K562 (cell line): ENCODE results near the gene GP1BB. TPM values are rescaled to one million over a fixed set of nuclear protein-coding genes. Genes with fewer than 3 reads are reported as not detected.

Experiments
- ATAC-seq: fragments of 200-7000 bp; cut with Tn5 transposase; 3 replicates; pipeline ENCODE4 v1.9.1; 2020; ENCODE audit warnings: moderate library complexity
- BruUV-seq: library from RNA; stranded (reverse); fragments of 400-500 nt; replicated peaks from 2 replicates; lab custom pipeline; 2021; lab: Mats Ljungman, UMichigan
- CTCF ChIA-PET: fragments of 300-600 bp; formaldehyde crosslinking; extraction: SDS; loops from one replicate; lab custom pipeline; 2021; ENCODE audit warnings: low intra/inter-chr PET ratio; lab: Yijun Ruan, JAX
- POLR2A ChIA-PET: fragments of 300-600, 350-650 bp; sonication (Branson Sonifier 250); formaldehyde crosslinking; extraction: SDS; loops from one replicate; lab custom pipeline; 2021; ENCODE audit warnings: antibody characterized with exemption, inconsistent platforms; lab: Yijun Ruan, JAX
- DNase-seq, 4 experiments: peaks; one replicate each; pipeline versions ENCODE4 v3.0.0 to v3.0.0-alpha.2; 2011 to 2018; ENCODE audit warnings: low spot score in 3 of 4, mixed read lengths in 3 of 4; ENCODE audit errors: extremely low read depth in 1 of 4
- FAIRE-seq: peaks from 2 replicates; lab custom pipeline; 2011; peaks lifted over from hg19 to GRCh38; lab: Jason Lieb, UNC
- H2AFZ ChIP-seq: 2 replicates; pipeline ENCODE4 v1.6.0; 2011; ENCODE audit warnings: low read depth, low read length, control low read depth, inconsistent platforms
- H3K27ac ChIP-seq: fragments of 200-600 bp; 3 replicates; pipeline ENCODE4 v1.8.0; 2011; ENCODE audit warnings: low read depth, mild to moderate bottlenecking, control low read depth, inconsistent platforms, low read length, moderate library complexity, mixed read lengths; ENCODE audit errors: extremely low read depth
- H3K27me3 ChIP-seq, 2 experiments: fragments of 300-600 bp in 1 of 2; 2 replicates in 1 of 2; 3 replicates in 1 of 2; pipeline versions ENCODE4 v1.6.0 to v1.8.0; 2011; ENCODE audit warnings: inconsistent platforms in 2 of 2, low read length in 2 of 2, mild to moderate bottlenecking in 1 of 2, mixed read lengths in 1 of 2, moderate library complexity in 1 of 2; ENCODE audit not compliant: control insufficient read depth in 2 of 2, insufficient read depth in 2 of 2
- H3K36me3 ChIP-seq: fragments of 300-600 bp; 3 replicates; pipeline ENCODE4 v1.8.0; 2011; ENCODE audit warnings: mild to moderate bottlenecking, low read length, inconsistent platforms; ENCODE audit not compliant: control insufficient read depth, insufficient read depth
- H3K4me1 ChIP-seq, 2 experiments: fragments of 200-600 bp in 1 of 2; replicated peaks in 1 of 2; 2 replicates in 1 of 2; 3 replicates in 1 of 2; pipeline versions ENCODE4 v1.5.1 to v1.8.0; 2011; ENCODE audit warnings: inconsistent platforms in 2 of 2, low read length in 2 of 2, mild to moderate bottlenecking in 1 of 2, mixed read lengths in 1 of 2, moderate library complexity in 1 of 2; ENCODE audit not compliant: control insufficient read depth in 2 of 2, insufficient read depth in 2 of 2
- H3K4me2 ChIP-seq: 2 replicates; pipeline ENCODE4 v1.6.1; 2011; ENCODE audit warnings: low read length, control low read depth, inconsistent platforms, mixed read lengths; ENCODE audit not compliant: insufficient read depth
- H3K4me3 ChIP-seq: fragments of 200-600 bp; sonication (generic), shearing (Covaris generic); 2 replicates; pipeline ENCODE4 v1.5.1; 2016; ENCODE audit warnings: control low read depth, inconsistent platforms
- H3K79me2 ChIP-seq: fragments of 200-600 bp; 3 replicates; pipeline ENCODE4 v1.8.0; 2011; ENCODE audit warnings: low read length, inconsistent platforms; ENCODE audit not compliant: control insufficient read depth, insufficient read depth
- H3K9ac ChIP-seq, 2 experiments: 2 replicates each; pipeline versions ENCODE4 v1.6.0 to v1.6.1; 2011; ENCODE audit warnings: low read depth in 2 of 2, low read length in 2 of 2, control low read depth in 1 of 2, inconsistent platforms in 1 of 2, mild to moderate bottlenecking in 1 of 2, mixed read lengths in 1 of 2; ENCODE audit not compliant: insufficient read depth in 1 of 2
- H3K9me1 ChIP-seq: one replicate; pipeline ENCODE4 v1.6.0; 2011; ENCODE audit warnings: inconsistent platforms, mild to moderate bottlenecking, low read length, moderate library complexity; ENCODE audit not compliant: control insufficient read depth, insufficient read depth
- H3K9me3 ChIP-seq: replicated peaks from 2 replicates; pipeline ENCODE4 v1.5.1; 2011; ENCODE audit warnings: low read depth, low read length, inconsistent platforms; ENCODE audit not compliant: control insufficient read depth, insufficient read depth
- H4K20me1 ChIP-seq: replicated peaks from 2 replicates; pipeline ENCODE4 v1.6.1; 2011; ENCODE audit warnings: low read length, inconsistent platforms, mixed read lengths; ENCODE audit not compliant: control insufficient read depth, insufficient read depth
- BRF1 ChIP-seq: IDR thresholded peaks from 3 replicates; pipeline ENCODE4 v1.6.1; 2011; ENCODE audit warnings: borderline replicate concordance, mild to moderate bottlenecking; ENCODE audit not compliant: insufficient read length; ENCODE audit errors: extremely low read depth
- FOXK2 ChIP-seq, 2 experiments: fragments of 450-650 bp; IDR thresholded peaks in 1 of 2; conservative IDR thresholded peaks in 1 of 2; 2 replicates each; pipeline ENCODE4 v1.6.1; 2016; ENCODE audit warnings: low read depth in 2 of 2, mild to moderate bottlenecking in 1 of 2
- JUNB ChIP-seq: fragments of 450-650 bp; formaldehyde crosslinking; conservative IDR thresholded peaks from 2 replicates; pipeline ENCODE4 v1.4.0; 2020; ENCODE audit warnings: mild to moderate bottlenecking
- MAFK ChIP-seq: IDR thresholded peaks from 2 replicates; pipeline ENCODE4 v1.6.1; 2011; ENCODE audit warnings: low read length, improper control_type of control experiment
- NFE2L1 ChIP-seq: fragments of 450-650 bp; IDR thresholded peaks from 2 replicates; pipeline ENCODE4 v1.6.1; 2016; ENCODE audit warnings: missing genetic modification characterization, low read depth, mild to moderate bottlenecking, missing compliant biosample characterization, moderate library complexity, borderline replicate concordance
- RBBP5 ChIP-seq: fragments of 200-600 bp; sonication (generic); IDR thresholded peaks from 2 replicates; pipeline ENCODE4 v1.6.1; 2012; ENCODE audit warnings: borderline replicate concordance, mild to moderate bottlenecking, low read length, control low read depth, inconsistent platforms; ENCODE audit not compliant: insufficient read depth, poor library complexity, severe bottlenecking
- RBM25 ChIP-seq: fragments of 200-400 bp; formaldehyde crosslinking; IDR thresholded peaks from 2 replicates; pipeline ENCODE4 v1.6.1; 2018; ENCODE audit warnings: low read length, low read depth, moderate library complexity; ENCODE audit not compliant: severe bottlenecking
- TRIM25 ChIP-seq: fragments of 450-650 bp; IDR thresholded peaks from 2 replicates; pipeline ENCODE4 v1.7.0; 2016; ENCODE audit warnings: borderline replicate concordance
- WGBS: fragments of 100-300 bp; shearing (Covaris generic); methylation state at CpG from one replicate; pipeline ENCODE4 v1.1.6; 2016; ENCODE audit warnings: low coverage, mixed read lengths; ENCODE audit not compliant: insufficient coverage; ENCODE audit errors: missing lambda C conversion rate; 5-methylcytosine and 5-hydroxymethylcytosine counted together
- in situ Hi-C: fragments of 300-500 bp; cut with MboI; formaldehyde crosslinking; loops from 4 replicates; pipeline ENCODE4 v1.15.0; 2018; ENCODE audit warnings: inconsistent platforms, mixed read lengths
- intact Hi-C: fragments of 100-400 bp; cut with micrococcal nuclease; formaldehyde crosslinking; loops from 2 replicates; pipeline ENCODE4 v1.14.2; 2022
- polyA plus RNA-seq, 8 experiments: library from polyadenylated mRNA; depleted of rRNA in 4 of 8; stranded (reverse) in 5 of 8; unstranded in 3 of 8; fragments of >200 nt; fragmentation: Nextera tagmentation in 2 of 8; fragmentation: Illumina TruSeq in 1 of 8; extraction: Ambion mirVana in 2 of 8; extraction: Trizol in 1 of 8; gene quantifications; 2 replicates each; pipeline versions ENCODE4 v1.2.1 to v1.2.3, GENCODE V29; 2011 to 2014; ENCODE audit warnings: inconsistent platforms in 1 of 8, missing spikeins in 1 of 8
- total RNA-seq, 7 experiments: library from RNA; depleted of rRNA in 6 of 7; stranded (reverse); fragments of >200 nt in 6 of 7; fragmentation: Illumina TruSeq in 2 of 7; extraction: Trizol in 2 of 7; gene quantifications; 2 replicates each; pipeline versions ENCODE4 v1.2.1 to v1.2.3, GENCODE V29; 2011 to 2021; ENCODE audit warnings: low replicate concordance in 1 of 7
- TF ChIP-seq, protein P1 (sequence below), 3 experiments: fragments of 200-800 bp in 1 of 3; fragments of 250-450 bp in 1 of 3; fragments of 450-650 bp in 1 of 3; sonication (Bioruptor Pico) in 1 of 3; sonication (Bioruptor generic) in 1 of 3; formaldehyde crosslinking in 1 of 3; IDR thresholded peaks; 2 replicates each; pipeline versions ENCODE4 v1.6.1 to v1.8.0; 2016 to 2022; ENCODE audit warnings: mild to moderate bottlenecking in 2 of 3, missing genetic modification characterization in 2 of 3, missing compliant biosample characterization in 1 of 3, moderate library complexity in 1 of 3

The GP1BB gene
- total and polyA plus RNA-seq, 9 of the 15 experiments (the other 6 are each of a cell fraction or from before 2014, with no cell fraction given): 0.69 to 162 (median 2.8) TPM

GRCh38 chr22:19760058-19760950, 37.0 kb downstream of the GP1BB start, which contains the start of gene TBX1:
TSS of gene TBX1 (plus strand) at chr22:19760778. CDS start at chr22:19760844, 66 bp downstream.
- WGBS: 8% methylated on average over 68 of the region's 79 CpGs
- Histone ChIP-seq H3K9me3 (no peaks in the 10 kb centered on the region), H3K9me1 (peaks cover 9% of the 10 kb centered on the region), H3K27ac (peak within 1 kb of the TSS; percentile 16), H3K4me2 (peak within 1 kb of the TSS; percentile 76), H2AFZ (peak within 1 kb of the TSS; percentile 76), H3K79me2 (peaks cover 25% of the 10 kb centered on the region), H3K9ac (peak within 1 kb of the TSS; percentile 58 to 87), H3K4me1 (peaks cover 24 to 94% of the 10 kb centered on the region in 2 experiments; a peak in 4 of 5 replicates), H3K36me3 (peaks cover 4% of the 10 kb centered on the region; the same call in 1 of the 3 replicates), H3K4me3 (peak within 1 kb of the TSS; percentile 36), H4K20me1 (peaks cover 28% of the 10 kb centered on the region), H3K27me3 (peaks cover 22 to 43% of the 10 kb centered on the region in 2 experiments; a peak in 4 of 5 replicates)
- no TSS peak for BruUV-seq
- FAIRE-seq (no peak), ATAC-seq (no peak), DNase-seq (peak; percentile 65 to 98 (median 94))
- ChIA-PET CTCF (interaction anchor here (0.7 to 0.9 kb wide), 2 partner anchors 108 to 150 kb away, joined by 3 to 8 read pairs; no protein-coding TSS in a partner anchor), POLR2A (interaction anchor here (0.5 to 6.7 kb wide), 10 partner anchors 9 to 1222 kb away, joined by 3 to 78 read pairs (median 4); partner anchors contain the start of gene LZTR1)
- in situ Hi-C loops: no loop called here
- intact Hi-C loops: no loop called here
- 0 out of 2 replicates have a peak, but pooled peaks have one; percentile 1 for TF ChIP-seq MAFK
- TF ChIP-seq RBM25: no peak
- no peak for TF ChIP-seq BRF1
- TF ChIP-seq FOXK2 (conservative IDR thresholded peaks at IDR 0.05 in 1 of 2, IDR thresholded peaks at IDR 0.05 in 1 of 2; ENCODE audit: low read depth in 2 of 2): peak; percentile 76 to 83; a peak in 3 of 4 replicates
- TF ChIP-seq NFE2L1 (tag): no peak
- TF ChIP-seq RBBP5: peak; percentile 67
- peak; percentile 97 for TF ChIP-seq TRIM25
- TF ChIP-seq, protein P1, sequence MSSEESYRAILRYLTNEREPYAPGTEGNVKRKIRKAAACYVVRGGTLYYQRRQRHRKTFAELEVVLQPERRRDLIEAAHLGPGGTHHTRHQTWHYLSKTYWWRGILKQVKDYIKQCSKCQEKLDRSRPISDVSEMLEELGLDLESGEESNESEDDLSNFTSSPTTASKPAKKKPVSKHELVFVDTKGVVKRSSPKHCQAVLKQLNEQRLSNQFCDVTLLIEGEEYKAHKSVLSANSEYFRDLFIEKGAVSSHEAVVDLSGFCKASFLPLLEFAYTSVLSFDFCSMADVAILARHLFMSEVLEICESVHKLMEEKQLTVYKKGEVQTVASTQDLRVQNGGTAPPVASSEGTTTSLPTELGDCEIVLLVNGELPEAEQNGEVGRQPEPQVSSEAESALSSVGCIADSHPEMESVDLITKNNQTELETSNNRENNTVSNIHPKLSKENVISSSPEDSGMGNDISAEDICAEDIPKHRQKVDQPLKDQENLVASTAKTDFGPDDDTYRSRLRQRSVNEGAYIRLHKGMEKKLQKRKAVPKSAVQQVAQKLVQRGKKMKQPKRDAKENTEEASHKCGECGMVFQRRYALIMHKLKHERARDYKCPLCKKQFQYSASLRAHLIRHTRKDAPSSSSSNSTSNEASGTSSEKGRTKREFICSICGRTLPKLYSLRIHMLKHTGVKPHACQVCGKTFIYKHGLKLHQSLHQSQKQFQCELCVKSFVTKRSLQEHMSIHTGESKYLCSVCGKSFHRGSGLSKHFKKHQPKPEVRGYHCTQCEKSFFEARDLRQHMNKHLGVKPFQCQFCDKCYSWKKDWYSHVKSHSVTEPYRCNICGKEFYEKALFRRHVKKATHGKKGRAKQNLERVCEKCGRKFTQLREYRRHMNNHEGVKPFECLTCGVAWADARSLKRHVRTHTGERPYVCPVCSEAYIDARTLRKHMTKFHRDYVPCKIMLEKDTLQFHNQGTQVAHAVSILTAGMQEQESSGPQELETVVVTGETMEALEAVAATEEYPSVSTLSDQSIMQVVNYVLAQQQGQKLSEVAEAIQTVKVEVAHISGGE (CRISPR knock-in tag; IDR thresholded peaks at IDR 0.05): no peak
- TF ChIP-seq JUNB (CRISPR knock-in tag): no peak
